CD4-positive, alpha-beta T cell treated with Interleukin-4 for 1 hour (primary cell): ENCODE measurements around the gene TOR1B.

Source experiments
- DNase-seq, 2 donors: peaks; one replicate each; pipeline ENCODE4 v3.0.0-alpha.2; 2020 to 2022

Gene TOR1B

DNA sequence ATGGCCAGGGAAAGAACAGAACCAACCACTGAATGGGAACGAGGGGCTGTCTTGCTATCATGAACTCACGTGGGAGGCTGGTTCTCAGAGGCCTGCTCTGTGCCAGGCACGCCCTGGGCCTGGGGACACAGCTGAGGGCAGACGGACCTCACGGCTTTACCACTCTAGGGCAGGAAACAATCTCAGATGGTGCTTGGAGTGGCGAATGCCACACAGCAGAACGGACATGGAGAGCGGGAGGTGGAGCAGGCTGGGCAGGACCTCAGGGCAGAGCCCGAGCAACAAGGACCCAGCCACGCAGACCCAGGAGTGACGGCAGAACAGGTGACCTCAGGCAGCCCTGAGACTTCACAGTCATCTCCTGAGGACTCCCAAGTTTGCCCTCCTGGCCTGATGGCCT lies 12.3 kb downstream of the TOR1B start:
- no peak for DNase-seq

DNA sequence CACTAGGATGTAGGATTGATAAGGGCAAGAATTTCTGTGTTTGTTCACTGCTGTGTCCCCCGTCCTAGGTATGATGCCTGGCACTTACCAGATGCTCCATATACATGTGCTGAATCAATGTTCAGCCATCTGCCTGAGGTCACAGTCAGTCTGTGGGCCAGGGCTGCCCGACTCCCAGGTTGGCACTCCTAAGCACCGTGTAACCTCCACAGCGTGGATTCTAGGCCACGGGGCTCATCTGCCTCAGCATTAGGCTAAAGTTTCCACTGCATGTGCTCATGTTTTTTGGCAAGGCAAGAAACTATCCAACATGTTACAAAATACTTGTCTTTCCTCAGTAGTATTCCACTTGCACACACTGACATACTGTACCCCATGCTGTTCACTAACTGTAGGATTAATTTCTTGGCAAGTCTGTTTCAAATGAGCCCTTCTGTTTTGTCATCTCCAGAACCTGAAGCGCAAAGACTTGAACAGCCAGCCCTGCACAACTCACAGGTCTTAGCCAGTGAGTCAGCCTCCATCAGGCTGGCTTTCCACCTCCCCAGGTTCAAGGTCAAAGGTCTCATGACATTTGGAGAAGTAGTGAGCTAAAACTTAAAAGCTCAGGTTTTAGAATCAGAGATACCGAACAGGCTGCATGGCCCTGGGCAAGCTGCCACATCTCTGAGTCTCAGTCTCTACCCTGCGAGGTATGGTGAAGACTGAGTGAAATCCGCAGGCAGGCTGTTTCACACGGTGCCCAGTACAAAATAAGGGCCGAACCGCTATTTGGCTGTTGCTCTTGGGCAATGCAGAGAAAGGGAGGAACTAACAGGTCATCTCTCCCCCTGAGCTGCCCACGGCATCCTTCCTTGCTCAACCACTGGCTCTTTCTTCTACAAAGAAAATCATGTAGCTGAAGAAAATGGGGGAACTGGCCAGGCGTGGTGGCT lies 13.8 kb downstream of the TOR1B start:
- peak in 1 of 2 donors; percentile 19 for DNase-seq

DNA sequence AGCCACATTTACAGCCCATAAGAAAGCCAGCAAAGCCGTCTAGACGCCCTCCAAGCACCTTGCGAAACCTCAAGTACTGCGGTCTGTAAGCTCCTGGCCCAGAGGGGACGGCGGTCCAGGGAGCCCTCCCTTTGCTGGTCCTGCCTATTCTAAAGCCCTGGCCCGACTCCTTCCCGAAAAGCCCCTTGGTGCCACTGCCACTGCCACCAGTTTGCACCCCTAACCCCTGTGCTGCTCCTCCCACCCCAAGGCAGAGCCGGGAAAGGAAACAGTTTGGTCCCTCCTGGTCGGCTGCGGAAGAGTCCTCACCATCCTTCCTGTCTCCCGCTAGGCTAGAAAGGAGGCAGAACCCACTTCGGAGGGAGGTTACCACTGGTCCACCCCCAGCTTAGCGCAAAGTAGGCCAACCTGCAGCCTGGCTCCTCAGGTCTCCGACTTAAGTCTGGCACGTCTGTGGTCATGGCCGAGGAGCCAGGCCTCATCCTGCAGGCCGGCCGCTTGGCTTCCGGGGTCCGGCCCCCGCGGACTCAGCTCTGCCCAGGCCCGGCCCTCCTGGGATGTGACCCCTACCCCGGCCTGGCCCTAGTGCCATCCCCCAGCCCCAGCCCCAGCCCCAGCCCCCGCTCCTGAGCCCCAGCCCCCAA lies 20.0 kb downstream of the TOR1B start:
- DNase-seq = no peak

GRCh38 chr9:129823542-129823934 lies 20.6 kb downstream of the TOR1B start:
- no peak for DNase-seq

DNA sequence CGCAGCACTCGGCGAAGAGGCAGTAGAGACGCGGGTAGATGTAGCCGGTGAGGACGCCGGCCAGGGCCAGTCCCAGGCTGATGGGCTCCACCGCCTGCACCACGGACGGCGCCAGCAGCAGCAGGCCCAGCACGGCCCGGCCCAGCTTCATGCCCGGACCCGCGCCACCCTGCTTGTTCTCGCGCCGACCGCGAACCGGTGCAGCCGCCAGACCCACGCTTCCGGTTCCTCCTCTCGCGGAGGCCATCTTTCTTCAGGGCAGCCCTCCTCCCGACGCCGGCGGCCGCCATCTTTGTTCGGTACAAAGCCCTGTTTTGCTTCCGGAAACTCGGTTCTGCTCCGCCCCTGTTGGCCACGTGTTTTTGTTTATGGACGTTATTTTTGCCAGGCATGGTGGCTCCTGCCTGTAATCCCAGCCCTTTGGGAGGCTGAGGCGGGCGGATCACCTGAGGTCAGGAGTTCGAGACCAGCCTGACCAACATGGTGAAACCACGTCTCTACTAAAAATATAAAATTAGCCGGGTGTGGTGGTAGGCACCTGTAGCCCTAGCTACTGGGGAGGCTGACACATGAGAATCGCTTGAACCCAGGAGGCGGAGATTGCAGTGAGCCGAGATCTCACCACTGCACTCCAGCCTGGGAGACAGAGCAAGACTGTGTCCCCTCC lies 21.1 kb downstream of the TOR1B start, which contains the start of gene TOR1A:
Gene TOR1A (minus strand): TSS at position 202 of the 667 bp plus-strand sequence. CDS start 51 bp downstream, at position 151.
- peak; percentile 93 for DNase-seq

DNA sequence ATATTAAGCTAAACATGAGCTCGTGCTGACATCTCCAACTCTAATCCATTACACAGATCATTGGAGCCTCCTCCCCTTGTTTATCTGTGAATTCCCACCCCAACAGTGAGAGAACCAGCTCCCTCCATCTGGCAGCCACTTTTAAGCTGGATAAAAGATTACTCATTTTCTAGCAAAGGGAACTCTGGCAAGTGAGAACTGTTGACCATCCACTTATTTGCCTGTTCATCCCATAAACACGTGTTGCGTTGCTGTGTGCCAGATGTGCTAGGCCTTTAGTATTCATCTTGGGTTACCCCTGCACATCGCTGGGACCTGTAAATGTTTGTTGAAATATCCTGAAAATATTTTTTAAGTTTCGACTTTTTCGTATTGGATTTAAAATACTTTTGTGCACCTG lies 23.4 kb downstream of the TOR1B start:
- DNase-seq = no peak

DNA sequence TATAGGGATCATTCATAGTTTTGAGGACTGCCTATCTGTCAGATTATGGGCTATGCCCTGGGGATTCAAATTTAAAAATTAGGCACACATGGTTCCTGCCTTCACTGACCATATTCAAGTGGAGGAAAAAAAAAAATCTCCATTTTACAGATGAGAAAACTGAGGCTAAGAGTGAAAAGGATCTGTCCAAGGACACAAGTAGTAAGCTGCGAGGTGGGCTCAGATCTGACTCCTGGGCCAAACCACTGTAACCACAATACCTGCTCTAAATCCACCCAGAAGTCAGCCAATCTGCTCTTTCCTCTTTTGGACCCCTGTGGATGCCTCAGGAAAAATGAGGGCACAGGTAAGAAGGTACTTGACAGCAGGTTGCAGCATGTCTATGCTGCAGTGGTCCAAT lies 23.8 kb downstream of the TOR1B start:
- no peak for DNase-seq

DNA sequence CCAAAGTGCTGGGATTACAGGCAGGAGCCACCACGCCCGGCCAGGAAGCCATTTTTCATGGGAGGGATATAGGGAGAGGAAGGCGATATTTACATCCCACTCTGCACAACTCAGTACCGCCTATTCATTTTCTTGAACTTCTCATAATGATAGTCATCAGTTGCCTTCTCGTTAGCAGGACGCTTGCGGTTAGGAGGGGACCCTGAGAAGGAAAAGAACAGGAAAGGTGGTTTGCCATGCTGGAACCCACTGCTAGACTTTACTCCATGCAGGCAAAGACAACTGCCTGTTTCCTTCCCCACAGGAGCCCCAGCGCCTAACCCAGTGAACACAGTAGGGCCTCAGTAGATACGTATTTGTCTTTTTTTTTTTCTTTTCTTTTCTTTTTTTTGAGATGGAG lies 25.1 kb downstream of the TOR1B start:
- DNase-seq = no peak

GRCh38 chr9:129828969-129829368 lies 26.0 kb downstream of the TOR1B start:
- no peak for DNase-seq

DNA sequence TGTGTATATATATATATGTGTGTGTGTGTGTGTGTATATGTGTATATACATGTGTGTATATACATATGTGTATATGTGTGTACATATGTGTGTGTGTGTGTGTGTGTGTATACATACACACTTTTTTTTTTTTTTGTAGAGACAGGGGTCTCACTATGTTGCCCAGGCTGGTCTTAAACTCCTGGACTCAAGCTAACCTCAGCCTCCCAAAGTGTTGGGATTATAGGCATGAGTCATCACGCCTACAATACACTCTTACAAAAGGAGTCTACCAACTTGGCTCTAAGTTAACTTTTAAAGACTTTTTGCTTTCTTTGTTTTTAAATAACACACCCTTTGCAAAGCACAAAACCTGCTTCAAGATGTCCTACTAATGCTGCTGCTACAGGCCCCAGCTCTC lies 30.0 kb downstream of the TOR1B start:
- DNase-seq = no peak

DNA sequence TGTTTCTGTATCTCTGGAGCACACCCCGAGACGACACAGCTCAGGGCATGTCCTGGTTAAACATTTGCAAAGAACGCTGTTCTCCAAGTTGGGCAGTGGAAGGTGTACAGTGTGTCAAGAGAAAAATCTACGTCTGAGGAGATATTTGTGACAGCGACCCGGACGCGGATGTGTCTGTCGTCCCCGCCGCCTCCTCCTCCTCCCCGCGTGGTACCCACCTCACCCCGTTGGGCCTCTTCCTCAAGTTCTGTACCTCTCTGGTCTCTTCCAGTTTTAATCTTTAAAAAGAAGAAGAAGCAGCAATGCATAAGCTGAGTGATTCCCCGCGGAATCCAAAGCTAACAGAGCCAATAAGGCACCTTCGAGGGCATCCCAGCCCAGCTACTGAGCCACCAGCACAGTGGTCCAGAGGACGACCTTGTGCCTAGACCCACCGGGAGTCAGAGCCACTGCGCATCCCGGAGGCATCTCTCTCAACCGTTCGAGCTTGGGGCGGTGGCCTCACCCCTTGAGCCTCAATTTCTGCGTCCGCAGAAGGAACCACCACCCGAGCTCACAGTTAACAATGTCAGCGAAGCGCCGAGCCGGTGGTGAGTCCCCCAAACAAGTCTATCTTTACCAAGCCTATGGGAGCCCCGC lies 31.6 kb downstream of the TOR1B start:
- DNase-seq = peak in 1 of 2 donors; percentile 39

DNA sequence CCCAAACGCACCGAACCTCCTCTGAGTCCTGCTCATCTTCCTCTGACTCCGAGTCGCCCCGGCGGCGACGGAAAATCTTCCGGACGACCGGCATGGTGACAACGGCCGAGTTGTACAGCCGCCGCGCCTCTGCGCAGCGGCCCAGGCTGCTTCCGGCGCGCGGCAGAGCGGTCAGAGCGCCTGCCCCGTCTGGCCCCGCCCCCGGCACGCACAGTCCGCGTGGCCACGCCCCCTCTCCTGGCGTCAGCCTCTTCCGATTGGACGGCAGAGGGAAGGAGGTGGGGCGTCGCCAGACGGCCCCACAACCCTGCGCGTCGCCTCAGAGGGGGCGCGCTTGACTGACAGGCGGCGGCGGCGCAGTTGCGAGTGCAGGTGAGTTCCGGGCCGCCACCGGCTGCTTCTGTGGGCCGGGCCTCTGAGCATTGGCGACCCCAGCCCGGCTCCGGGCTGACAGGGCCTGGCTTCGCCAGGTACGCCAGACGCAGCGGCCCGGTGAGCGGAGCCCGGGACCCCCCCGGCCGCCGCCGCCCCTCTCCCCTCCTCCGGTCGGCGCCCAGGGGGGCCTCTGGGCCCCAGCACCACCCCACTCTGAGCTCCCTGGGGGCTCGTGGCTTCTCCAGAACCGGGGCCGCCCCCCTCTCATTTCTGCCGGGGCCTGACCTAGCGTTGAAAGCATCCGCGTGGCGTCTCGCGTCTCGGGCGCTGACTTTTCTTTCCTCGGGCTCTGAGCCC lies 32.3 kb downstream of the TOR1B start, which contains the start of the genes C9orf78 and USP20:
Gene C9orf78 (minus strand): TSS at position 148 of the 732 bp plus-strand sequence. CDS start 54 bp downstream, at position 94.
Gene USP20 (plus strand): TSS at position 331 of the 732 bp plus-strand sequence. CDS start 17,098 bp downstream, outside the sequence.
- DNase-seq = peak; percentile 96 to 97

DNA sequence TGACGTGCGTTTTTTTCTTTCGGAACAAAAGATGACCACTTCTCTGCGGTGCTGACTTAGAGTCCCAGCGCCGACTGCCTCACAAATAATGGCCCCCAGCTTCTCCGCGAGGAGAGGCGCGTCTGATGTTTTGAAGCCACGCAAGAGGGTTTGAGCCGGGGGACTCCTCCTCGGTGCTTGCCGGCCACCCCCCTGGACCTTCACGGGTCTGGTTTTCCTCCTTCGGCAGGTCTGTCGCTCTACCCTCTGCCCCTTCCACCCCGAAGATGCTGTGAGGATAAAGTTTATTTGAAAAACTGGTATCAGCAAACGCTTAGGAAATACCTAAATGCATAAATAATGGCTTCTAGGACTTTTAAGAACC lies 32.9 kb downstream of the TOR1B start:
- DNase-seq = no peak

DNA sequence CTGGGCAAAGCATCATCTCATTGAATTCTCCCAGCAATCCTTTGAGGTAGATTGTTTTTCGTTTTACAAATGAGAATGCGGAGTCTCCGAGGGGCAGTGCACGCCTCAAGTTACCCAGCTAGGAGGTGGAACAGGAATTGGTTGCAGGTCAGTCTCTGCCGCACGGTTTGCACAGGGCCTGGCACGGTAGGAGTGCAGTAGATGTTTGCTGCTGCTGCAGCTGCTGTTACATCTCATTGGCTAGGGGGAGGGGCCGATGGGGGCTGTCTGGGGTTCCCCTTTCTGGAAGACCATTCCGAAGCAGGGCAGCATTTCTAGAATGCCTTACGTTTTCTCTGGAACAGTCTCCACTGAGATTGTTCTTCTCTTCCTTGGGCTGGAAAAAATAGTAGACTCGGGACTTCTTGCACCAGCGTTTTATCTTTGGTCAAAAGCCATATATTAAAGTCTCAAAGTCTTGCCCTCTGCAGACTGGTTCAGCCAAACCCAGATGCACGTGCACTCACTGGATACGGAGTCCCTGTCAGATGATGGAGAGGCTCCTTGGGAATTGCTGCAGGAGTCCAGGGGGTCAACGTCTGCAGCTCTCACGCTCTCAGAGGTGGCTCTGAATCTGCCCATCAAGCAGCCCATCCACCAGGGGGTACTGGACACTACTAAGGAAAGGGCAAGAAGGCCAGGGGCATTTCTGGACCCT lies 33.5 kb downstream of the TOR1B start:
- DNase-seq = peak; percentile 53 to 58

DNA sequence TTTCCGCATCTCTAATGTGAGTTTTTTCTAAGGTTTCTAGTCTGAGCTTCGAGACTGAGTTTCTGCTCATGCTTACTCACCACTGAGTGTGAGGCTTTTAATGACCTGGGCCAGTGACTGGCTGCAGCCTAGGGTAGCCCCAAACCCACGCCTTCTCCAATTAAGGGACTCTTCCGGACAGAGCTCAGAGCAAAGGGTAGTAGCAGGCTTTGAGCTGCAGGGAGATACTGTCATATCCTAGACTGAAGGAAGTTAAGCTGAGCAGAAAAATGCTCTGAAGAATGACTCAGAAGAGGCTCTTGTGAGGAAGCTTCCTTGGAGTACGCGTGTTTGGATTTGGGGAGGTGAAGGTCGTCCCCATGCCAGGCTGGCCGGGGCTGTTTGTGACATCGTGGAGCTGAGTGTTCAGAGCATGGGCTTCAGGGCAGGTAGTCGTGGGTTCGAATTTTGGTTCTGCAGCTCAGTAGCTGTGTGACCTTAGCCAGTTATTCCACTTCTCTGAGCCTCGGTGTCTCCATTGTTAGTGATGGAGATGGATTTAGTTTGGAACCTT lies 35.8 kb downstream of the TOR1B start:
- DNase-seq = no peak

GRCh38 chr9:129839324-129840023 lies 36.5 kb downstream of the TOR1B start:
- no peak for DNase-seq

DNA sequence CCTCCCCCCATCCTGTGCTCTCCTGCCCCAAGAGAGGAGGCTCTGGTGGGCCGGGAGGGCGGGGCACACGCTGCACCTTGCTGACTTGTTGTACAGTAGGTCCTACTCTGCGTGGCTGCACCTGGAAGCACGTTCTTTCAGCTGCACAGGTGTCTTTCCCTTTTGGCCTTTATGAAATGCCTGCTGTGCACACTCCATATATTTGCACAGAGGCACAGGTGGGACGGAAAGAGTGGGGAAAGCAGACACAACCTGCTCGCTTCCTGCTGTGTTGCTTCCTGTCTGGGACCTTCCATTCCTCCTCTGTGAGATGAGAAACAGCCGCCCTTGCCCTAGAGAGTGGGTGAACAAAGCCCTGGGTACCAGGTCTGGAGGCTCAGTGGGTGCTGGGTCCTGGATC lies 37.0 kb downstream of the TOR1B start:
- no peak for DNase-seq

DNA sequence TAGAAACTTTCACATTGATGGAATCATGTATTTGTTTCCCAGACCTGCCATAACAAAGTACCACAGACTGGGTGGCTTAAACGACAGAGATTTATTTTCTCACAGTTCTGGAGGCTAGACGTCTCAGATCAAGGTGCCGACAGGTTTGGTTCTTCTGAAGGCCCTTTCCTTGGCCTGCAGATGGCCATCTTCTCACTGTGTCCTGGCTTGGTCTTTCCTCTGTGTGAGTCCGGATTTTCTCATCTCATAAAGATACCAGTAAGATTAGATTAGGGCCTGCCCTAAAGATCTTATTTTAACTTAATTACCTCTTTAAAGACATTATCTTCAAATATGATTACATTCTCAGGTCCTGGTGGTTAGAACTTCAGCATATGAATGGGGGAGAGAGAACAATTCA lies 38.1 kb downstream of the TOR1B start:
- DNase-seq = no peak

GRCh38 chr9:129845373-129845772 lies 42.4 kb downstream of the TOR1B start:
- no peak for DNase-seq

DNA sequence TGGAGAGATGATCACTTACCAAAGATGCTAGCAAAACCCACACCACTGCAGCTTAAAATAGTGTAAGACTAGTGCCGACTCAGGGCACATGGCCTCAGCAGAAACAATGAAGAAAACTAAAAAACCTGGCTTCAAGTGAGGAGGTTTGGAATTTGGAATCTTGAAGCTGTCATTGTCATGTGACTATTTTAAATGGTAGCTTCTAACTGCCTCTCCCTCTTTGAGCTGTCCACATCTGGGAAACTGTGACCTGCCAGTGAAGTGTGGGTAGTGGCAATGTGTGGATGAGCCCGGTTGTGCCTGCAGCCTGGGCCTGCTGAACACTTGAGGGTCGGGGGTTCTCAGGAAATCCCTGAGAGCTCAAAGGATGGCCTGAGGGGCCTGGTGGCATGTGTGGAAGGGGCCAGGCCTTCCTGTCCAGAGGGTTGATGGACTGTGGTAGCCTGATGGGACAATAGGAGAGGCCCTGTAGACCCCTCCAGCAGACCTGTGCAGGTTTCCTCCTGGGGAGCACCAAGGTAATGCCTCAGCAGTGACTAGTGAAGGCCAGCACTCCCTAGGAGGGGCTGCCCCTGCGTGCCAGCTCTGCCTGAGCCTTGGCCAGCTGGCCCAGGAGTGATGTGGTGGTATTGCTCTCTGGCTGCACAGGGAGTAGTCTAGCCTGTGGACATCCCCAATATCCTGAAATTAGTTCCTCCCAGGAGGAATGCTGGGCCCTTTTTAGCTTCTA lies 45.9 kb downstream of the TOR1B start:
- DNase-seq = no peak
